ENCODE measurements around the gene LOXL1. TPM values are rescaled to one million over a fixed set of nuclear protein-coding genes. Genes with fewer than 3 reads are reported as not detected.

LOXL1 gene
- total and polyA plus RNA-seq, 10 of the 15 experiments (the other 5 are each of a cell fraction or from before 2014, with no cell fraction given), result 0.07 to 0.15 TPM; not detected in 8

- TF ChIP-seq, protein P1, sequence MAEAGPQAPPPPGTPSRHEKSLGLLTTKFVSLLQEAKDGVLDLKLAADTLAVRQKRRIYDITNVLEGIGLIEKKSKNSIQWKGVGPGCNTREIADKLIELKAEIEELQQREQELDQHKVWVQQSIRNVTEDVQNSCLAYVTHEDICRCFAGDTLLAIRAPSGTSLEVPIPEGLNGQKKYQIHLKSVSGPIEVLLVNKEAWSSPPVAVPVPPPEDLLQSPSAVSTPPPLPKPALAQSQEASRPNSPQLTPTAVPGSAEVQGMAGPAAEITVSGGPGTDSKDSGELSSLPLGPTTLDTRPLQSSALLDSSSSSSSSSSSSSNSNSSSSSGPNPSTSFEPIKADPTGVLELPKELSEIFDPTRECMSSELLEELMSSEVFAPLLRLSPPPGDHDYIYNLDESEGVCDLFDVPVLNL (IDR thresholded peaks at IDR 0.05; ENCODE audit: low read depth, low read length), result no peak
- TF ChIP-seq ZZZ3 (IDR thresholded peaks at IDR 0.05; ENCODE audit: control insufficient read depth, insufficient read length, low read depth), result no peak
- no peak for TF ChIP-seq CEBPB (IDR thresholded peaks at IDR 0.05; ENCODE audit: borderline replicate concordance in 1 of 2, low read depth in 2 of 2, low read length in 2 of 2)
- TF ChIP-seq NRF1 (conservative IDR thresholded peaks at IDR 0.05; ENCODE audit: low read depth, low read length), result no peak
- TF ChIP-seq IKZF2 (IDR thresholded peaks at IDR 0.05), result peak in 1 of 2 experiments; percentile 61; a peak in 1 of 4 replicates
- TF ChIP-seq ZNF622 (IDR thresholded peaks at IDR 0.05), result no peak
- TF ChIP-seq ZNF207 (IDR thresholded peaks at IDR 0.05; ENCODE audit: borderline replicate concordance), result no peak
- no peak for TF ChIP-seq SMC3 (IDR thresholded peaks at IDR 0.05; ENCODE audit: borderline replicate concordance, low read length)
- no peak for TF ChIP-seq KLF5 (IDR thresholded peaks at IDR 0.05; ENCODE audit: partially characterized antibody)
- TF ChIP-seq ZBTB40 (IDR thresholded peaks at IDR 0.05; ENCODE audit: borderline replicate concordance), result no peak
- no peak for TF ChIP-seq FOXK2 (IDR thresholded peaks at IDR 0.05)
- no peak for TF ChIP-seq TCF7 (IDR thresholded peaks at IDR 0.05; ENCODE audit: borderline replicate concordance)
- TF ChIP-seq, protein P2, sequence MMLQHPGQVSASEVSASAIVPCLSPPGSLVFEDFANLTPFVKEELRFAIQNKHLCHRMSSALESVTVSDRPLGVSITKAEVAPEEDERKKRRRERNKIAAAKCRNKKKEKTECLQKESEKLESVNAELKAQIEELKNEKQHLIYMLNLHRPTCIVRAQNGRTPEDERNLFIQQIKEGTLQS (IDR thresholded peaks at IDR 0.05; ENCODE audit: borderline replicate concordance, extremely low read depth, low read depth, low read length), result no peak
- TF ChIP-seq MYC (IDR thresholded peaks at IDR 0.05; ENCODE audit: insufficient read depth, insufficient read length, insufficient replicate concordance, low read length, severe bottlenecking), result no peak
- no peak for TF ChIP-seq SREBF1 (IDR thresholded peaks at IDR 0.05; ENCODE audit: low read length)
- TF ChIP-seq, protein P3, sequence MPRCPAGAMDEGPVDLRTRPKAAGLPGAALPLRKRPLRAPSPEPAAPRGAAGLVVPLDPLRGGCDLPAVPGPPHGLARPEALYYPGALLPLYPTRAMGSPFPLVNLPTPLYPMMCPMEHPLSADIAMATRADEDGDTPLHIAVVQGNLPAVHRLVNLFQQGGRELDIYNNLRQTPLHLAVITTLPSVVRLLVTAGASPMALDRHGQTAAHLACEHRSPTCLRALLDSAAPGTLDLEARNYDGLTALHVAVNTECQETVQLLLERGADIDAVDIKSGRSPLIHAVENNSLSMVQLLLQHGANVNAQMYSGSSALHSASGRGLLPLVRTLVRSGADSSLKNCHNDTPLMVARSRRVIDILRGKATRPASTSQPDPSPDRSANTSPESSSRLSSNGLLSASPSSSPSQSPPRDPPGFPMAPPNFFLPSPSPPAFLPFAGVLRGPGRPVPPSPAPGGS (IDR thresholded peaks at IDR 0.05; ENCODE audit: borderline replicate concordance, insufficient read depth, low read depth, low read length, poor library complexity, severe bottlenecking), result no peak
- no peak for TF ChIP-seq ESRRA (IDR thresholded peaks at IDR 0.05; ENCODE audit: low read length)
- TF ChIP-seq CBX5 (IDR thresholded peaks at IDR 0.05; ENCODE audit: low read depth), result no peak
- TF ChIP-seq SIX5 (IDR thresholded peaks at IDR 0.05; ENCODE audit: low read depth, low read length, severe bottlenecking), result no peak
These were observed 70.7 kb downstream of the LOXL1 start (continued) for GRCh38 chr15:73996939-73997338.
